ENCODE results near the gene THBS2.
"Not testable (repeated sequence)": the region's sequence is repeated elsewhere in the genome, so short reads cannot be mapped to it uniquely, and the experiment has no call there.

Gene THBS2

DNA sequence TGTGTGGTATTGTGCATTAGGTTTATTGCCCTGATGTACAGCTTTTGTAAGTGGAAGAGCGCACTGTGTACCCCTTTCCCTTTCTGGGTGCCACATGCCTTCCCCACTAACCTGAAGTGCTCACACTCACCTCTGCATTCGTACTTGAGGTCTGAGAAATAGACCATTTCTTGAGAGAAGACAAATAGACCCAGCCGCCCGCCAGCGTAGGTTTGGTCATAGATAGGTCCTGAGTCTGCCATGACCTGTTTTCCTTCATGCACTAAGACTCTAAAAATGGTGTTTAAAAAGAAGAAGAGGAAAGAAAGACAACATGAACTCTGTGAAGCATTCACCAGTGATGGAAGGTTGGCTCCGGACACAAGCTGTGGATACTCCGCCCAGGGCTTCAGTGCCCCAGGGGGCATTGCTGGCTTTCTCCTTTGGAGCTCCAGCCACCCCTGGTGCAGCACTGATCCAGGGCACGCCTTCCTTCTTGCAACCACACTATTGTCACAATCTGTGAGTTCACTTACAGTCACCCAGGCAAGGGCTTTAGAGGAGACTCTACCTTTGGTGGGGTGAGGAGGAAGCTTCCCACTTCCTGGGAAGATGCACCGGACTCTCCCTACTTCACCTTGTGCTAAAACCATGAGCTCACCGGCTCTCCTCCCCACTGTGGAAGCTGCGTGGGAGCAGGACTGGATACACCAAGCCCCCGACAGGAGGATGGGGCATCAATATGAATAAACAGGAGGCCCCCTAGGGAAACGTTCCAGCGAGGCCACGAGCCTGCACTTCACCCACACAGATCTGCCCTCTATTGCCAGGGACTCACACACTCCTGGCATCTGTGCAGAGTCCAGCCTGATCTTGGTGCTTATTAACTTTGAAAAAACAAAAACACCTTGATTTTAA is 33.3 kb downstream of the THBS2 start:
- H3K4me1 Mint-ChIP-seq, result peaks cover 1% of the 10 kb centered on the region
- H3K27ac Mint-ChIP-seq, result no peak overlapping the region
- DNase-seq (ENCODE audit: low spot score in 2 of 2) (no peak), ATAC-seq (no peak)
- H3K4me3 Mint-ChIP-seq, result no peak overlapping the region
- H3K9me3 Mint-ChIP-seq, result peaks cover 12% of the 10 kb centered on the region
- no peaks in the 10 kb centered on the region for H3K36me3 Mint-ChIP-seq

DNA sequence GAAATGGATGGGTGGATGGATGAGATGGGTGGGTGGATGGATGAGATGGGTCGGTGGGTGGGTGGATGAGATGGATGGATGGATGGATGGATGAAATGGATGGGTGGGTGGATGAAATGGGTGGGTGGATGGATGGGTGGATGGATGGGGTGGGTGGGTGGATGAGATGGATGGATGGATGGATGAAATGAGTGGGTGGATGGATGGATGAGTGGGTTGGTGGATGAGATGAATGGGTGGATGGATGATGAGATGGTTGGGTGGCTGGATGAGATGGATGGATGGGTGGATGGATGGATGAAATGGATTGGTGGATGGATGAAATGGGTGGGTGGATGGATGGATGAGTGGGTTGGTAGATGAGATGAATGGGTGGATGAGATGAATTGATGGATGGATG is 35.7 kb downstream of the THBS2 start:
- no peaks in the 10 kb centered on the region for H3K36me3 Mint-ChIP-seq
- ATAC-seq (no peak), DNase-seq (ENCODE audit: low spot score in 2 of 2) (no peak)
- peaks cover 15% of the 10 kb centered on the region for H3K4me1 Mint-ChIP-seq
- H3K27ac Mint-ChIP-seq, result no peak overlapping the region
- peaks cover 12% of the 10 kb centered on the region for H3K9me3 Mint-ChIP-seq
- H3K4me3 Mint-ChIP-seq, result no peak overlapping the region

DNA sequence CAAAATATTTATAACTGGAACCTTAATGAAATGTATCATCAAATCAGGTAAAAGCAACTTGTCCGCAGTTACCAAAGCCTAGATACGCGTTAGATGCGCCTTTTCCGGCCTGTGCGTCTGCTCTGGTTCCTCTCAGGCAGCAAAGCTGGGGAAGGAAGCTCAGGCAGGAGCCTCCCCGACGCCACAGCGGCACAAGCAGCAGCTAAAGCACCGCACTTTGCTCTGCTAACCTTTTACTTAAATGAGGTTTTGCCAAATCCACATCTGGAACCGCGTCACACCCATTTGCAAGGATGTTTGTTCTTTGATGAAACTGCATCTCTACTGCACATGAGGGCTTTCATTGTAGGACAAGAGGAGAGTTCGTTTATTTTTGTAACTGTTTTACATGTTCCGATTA is 36.8 kb downstream of the THBS2 start:
- Mint-ChIP-seq H3K9me3 (peaks cover 14% of the 10 kb centered on the region), H3K4me3 (no peak overlapping the region), H3K4me1 (peaks cover 19% of the 10 kb centered on the region), H3K36me3 (no peaks in the 10 kb centered on the region), H3K27ac (no peak overlapping the region)
- DNase-seq (ENCODE audit: low spot score in 2 of 2) (no peak), ATAC-seq (no peak)

GRCh38 chr6:169215201-169215681 is 38.4 kb downstream of the THBS2 start:
- Mint-ChIP-seq H3K36me3 (no peaks in the 10 kb centered on the region), H3K4me3 (no peak overlapping the region), H3K4me1 (peaks cover 22% of the 10 kb centered on the region), H3K9me3 (peaks cover 15% of the 10 kb centered on the region), H3K27ac (peak overlapping the region; percentile 85)
- DNase-seq (ENCODE audit: low spot score in 2 of 2), result no peak
- ATAC-seq, result no peak

GRCh38 chr6:169214789-169215188 is 38.9 kb downstream of the THBS2 start:
- H3K36me3 Mint-ChIP-seq; DNase-seq (ENCODE audit: low spot score in 2 of 2); H3K4me3 Mint-ChIP-seq: not testable (repeated sequence)
- Mint-ChIP-seq H3K4me1 (peaks cover 22% of the 10 kb centered on the region), H3K27ac (peak overlapping the region; percentile 85), H3K9me3 (peaks cover 15% of the 10 kb centered on the region)
- ATAC-seq, result peak; percentile 55

DNA sequence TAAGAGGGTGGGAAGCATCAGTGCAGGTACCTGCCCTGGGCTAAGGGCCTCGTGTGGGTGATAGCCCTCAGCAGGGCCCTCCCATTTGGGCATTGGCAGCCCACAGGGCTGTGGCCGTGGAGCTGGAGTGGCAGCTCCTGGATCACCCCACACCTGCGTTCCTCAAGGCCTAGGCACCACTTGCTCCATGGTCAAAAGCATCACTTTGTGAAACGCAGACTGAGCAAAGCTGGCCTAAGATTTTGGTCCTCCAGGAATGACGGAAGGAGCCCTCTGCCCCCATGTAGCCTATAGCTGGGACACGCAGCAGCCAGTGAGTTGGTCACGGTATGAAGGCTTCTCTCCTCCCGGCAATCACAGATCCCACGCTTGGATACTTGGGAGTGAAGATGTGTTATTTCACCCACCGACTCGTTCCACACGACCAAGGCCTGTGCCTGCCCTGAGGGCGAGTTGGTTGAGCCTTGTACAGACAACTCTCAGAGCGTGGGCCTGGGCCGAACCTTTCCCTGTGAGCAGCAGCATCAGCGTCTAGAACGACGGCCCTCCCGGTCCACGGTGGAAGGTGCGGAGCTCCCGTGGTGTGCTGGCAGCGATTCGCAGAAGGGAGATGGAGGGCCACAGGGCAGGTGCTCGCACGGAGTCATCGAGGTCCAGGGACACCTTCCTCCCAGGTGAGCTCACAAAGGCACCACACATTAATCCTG is 39.7 kb downstream of the THBS2 start:
- no peak overlapping the region for H3K27ac Mint-ChIP-seq
- H3K4me3 Mint-ChIP-seq, result no peak overlapping the region
- DNase-seq (ENCODE audit: low spot score in 2 of 2) (no peak), ATAC-seq (no peak)
- H3K9me3 Mint-ChIP-seq, result peaks cover 14% of the 10 kb centered on the region
- H3K36me3 Mint-ChIP-seq, result no peaks in the 10 kb centered on the region
- H3K4me1 Mint-ChIP-seq, result peaks cover 22% of the 10 kb centered on the region

DNA sequence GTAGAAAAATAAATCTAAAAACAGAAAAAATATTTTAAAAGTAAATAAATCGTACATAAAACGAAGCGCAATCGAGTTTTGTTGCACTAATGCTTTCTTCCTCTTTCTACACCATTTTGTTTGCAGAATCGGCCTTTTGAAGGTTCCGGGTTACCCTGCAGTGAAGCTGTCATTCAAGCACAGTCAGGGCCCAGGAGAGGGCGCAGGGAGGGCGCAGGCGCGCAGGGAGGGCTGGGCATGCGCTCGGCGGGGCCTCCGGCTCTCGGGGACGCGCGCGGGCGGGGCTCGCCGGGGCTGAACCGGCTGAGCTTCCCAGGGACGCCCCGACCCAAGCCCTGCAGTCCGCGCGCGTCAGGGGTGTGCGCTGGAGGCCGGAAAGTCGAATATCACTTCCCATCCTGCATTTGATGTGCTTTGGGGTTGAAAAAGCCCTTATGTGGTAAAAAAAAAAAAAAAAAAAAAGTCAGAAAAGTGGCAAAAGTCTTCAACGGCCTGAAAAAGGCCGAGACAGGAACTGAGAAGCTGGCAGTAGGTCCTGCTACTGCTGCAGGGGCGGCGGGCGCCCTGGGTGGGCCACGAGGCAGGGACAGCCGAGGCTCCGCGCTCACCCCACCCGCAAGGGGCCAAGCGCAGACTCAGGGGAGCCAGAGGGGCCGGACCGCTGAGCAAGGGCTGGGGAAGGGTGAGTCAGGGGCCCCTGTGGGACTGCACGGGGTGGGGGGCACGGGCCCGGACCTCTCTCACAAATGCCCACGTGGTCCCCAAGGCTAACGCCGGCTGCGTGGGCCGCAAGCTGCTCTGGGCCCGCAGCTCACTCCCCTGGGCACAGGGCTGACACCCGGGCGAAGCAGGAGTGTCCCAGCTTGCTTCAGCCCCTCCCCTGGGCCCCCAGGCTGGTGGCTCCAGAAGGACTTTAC is 40.5 kb downstream of the THBS2 start:
- Mint-ChIP-seq H3K36me3 (no peaks in the 10 kb centered on the region), H3K27ac (peak overlapping the region; percentile 78), H3K9me3 (peaks cover 11% of the 10 kb centered on the region), H3K4me3 (peak overlapping the region; percentile 53), H3K4me1 (peaks cover 22% of the 10 kb centered on the region)
- peak; percentile 100 for ATAC-seq
- peak; percentile 82 to 90 for DNase-seq (ENCODE audit: low spot score in 2 of 2)

- no peaks in the 10 kb centered on the region for H3K36me3 Mint-ChIP-seq
- peak overlapping the region; percentile 53 for H3K4me3 Mint-ChIP-seq
- peak overlapping the region; percentile 78 for H3K27ac Mint-ChIP-seq
These were observed 41.2 kb downstream of the THBS2 start for GRCh38 chr6:169212436-169212835.

DNA sequence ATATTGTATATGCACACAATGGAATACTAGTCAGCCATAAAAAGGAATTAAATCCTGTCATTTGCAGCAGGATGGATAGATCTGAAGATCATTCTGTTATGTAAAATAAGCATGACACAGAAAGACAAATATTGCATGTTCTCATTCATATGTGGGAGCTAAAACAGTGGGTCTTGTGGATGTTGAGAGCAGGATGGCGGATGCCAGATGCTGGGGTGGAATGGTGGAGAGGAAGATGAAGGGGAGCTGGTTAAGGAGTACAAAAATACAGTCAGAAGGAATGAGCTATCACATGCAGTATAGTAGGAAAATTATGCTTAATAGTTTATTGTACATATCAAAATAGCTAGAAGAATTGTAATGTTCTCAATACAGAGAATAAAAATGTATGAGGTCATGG is 41.8 kb downstream of the THBS2 start:
- DNase-seq (ENCODE audit: low spot score in 2 of 2), result no peak
- ATAC-seq, result no peak
- no peaks in the 10 kb centered on the region for H3K36me3 Mint-ChIP-seq
- H3K4me3 Mint-ChIP-seq, result peak overlapping the region; percentile 23
- peaks cover 22% of the 10 kb centered on the region for H3K4me1 Mint-ChIP-seq
- H3K9me3 Mint-ChIP-seq, result peaks cover 12% of the 10 kb centered on the region
- H3K27ac Mint-ChIP-seq, result no peak overlapping the region

More at GRCh38 chr6:169212436-169212835, 41.2 kb downstream of the THBS2 start:
- ATAC-seq, result no peak
- Mint-ChIP-seq H3K4me1 (peaks cover 22% of the 10 kb centered on the region), H3K9me3 (peaks cover 12% of the 10 kb centered on the region)
- no peak for DNase-seq (ENCODE audit: low spot score in 2 of 2)

GRCh38 chr6:169210611-169211010 is 43.0 kb downstream of the THBS2 start:
- Mint-ChIP-seq H3K4me1 (peaks cover 22% of the 10 kb centered on the region), H3K36me3 (no peaks in the 10 kb centered on the region), H3K9me3 (peaks cover 16% of the 10 kb centered on the region)

GRCh38 chr6:169208011-169208410 is 45.6 kb downstream of the THBS2 start:
- Mint-ChIP-seq H3K36me3 (no peaks in the 10 kb centered on the region), H3K4me1 (peaks cover 6% of the 10 kb centered on the region), H3K27ac (no peak overlapping the region)

More at GRCh38 chr6:169210611-169211010, 43.0 kb downstream of the THBS2 start:
- no peak overlapping the region for H3K4me3 Mint-ChIP-seq
- no peak overlapping the region for H3K27ac Mint-ChIP-seq
- no peak for DNase-seq (ENCODE audit: low spot score in 2 of 2)
- ATAC-seq, result no peak

DNA sequence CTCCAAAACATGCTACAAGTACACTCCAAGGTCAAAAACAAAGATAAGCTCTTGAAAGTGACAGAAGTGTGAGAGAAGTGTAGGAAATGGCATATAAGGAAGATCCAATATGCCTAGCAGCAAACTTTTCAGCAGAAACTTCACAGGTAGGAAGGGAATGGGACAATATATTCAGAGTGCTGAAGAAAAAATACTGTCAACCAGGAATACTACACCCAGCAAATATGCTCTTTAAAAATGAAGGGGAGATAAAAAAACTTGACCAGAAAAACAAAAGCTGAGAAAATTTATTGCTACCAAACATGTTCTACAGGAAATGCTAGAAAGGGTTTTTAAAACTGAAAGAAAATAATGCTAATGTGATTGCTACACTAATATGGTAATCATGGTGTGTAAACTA is 46.2 kb downstream of the THBS2 start:
- ATAC-seq, result no peak
- peaks cover 6% of the 10 kb centered on the region for H3K4me1 Mint-ChIP-seq
- no peak overlapping the region for H3K4me3 Mint-ChIP-seq
- H3K9me3 Mint-ChIP-seq, result peaks cover 16% of the 10 kb centered on the region
- H3K36me3 Mint-ChIP-seq, result no peaks in the 10 kb centered on the region
- DNase-seq (ENCODE audit: low spot score in 2 of 2), result no peak
- no peak overlapping the region for H3K27ac Mint-ChIP-seq

More at GRCh38 chr6:169208011-169208410, 45.6 kb downstream of the THBS2 start:
- DNase-seq (ENCODE audit: low spot score in 2 of 2) (no peak), ATAC-seq (no peak)
- Mint-ChIP-seq H3K9me3 (peaks cover 16% of the 10 kb centered on the region), H3K4me3 (no peak overlapping the region)

- no peak overlapping the region for H3K27ac Mint-ChIP-seq
- H3K36me3 Mint-ChIP-seq, result no peaks in the 10 kb centered on the region
- DNase-seq (ENCODE audit: low spot score in 2 of 2), result no peak
- H3K9me3 Mint-ChIP-seq, result peaks cover 13% of the 10 kb centered on the region
- ATAC-seq, result no peak
- H3K4me1 Mint-ChIP-seq, result no peaks in the 10 kb centered on the region
- no peak overlapping the region for H3K4me3 Mint-ChIP-seq
These were observed 48.2 kb downstream of the THBS2 start for GRCh38 chr6:169205176-169206160.

GRCh38 chr6:169204167-169204566 is 49.5 kb downstream of the THBS2 start:
- H3K9me3 Mint-ChIP-seq, result peaks cover 13% of the 10 kb centered on the region
- ATAC-seq (no peak), DNase-seq (ENCODE audit: low spot score in 2 of 2) (no peak)
- H3K27ac Mint-ChIP-seq, result no peak overlapping the region
- H3K36me3 Mint-ChIP-seq, result no peaks in the 10 kb centered on the region
- no peaks in the 10 kb centered on the region for H3K4me1 Mint-ChIP-seq
- no peak overlapping the region for H3K4me3 Mint-ChIP-seq

Measured in stimulated activated effector memory CD8-positive, alpha-beta T cell treated with anti-CD3 and anti-CD28 coated beads, Interleukin-12 subunit alpha, Interleukin-12 subunit beta, amount 100 ng/mL, for 72 hours (primary cell).